Right lobe of liver (tissue), 4 donors: Measurements from ENCODE around the gene PDZD2.

Experiments
- POLR2A ChIP-seq: fragments of 450-650 bp; IDR thresholded peaks from one replicate; pipeline ENCODE4 v1.6.1; 2017; ENCODE audit warnings: antibody characterized with exemption, mild to moderate bottlenecking
- TF ChIP-seq, protein P1 (sequence below), 4 donors: fragments of 200-600 bp in 3 of 4; fragments of 450-650 bp in 1 of 4; IDR thresholded peaks; one replicate each; pipeline versions ENCODE4 v1.5.1 to v1.8.0; 2016 to 2022; ENCODE audit warnings: antibody characterized with exemption in 4 of 4, mild to moderate bottlenecking in 2 of 4
- donor health status: DM: no; HTN: no; CAD: no.
- donor health status: DM: no; HTN: no; CAD: no.
- donor health status: DM: no; HTN: yes; CAD: no.

GRCh38 chr5:32029261-32029660 lies 390.3 kb downstream of the PDZD2 start:
- no peak for TF ChIP-seq POLR2A
- TF ChIP-seq, protein P1, sequence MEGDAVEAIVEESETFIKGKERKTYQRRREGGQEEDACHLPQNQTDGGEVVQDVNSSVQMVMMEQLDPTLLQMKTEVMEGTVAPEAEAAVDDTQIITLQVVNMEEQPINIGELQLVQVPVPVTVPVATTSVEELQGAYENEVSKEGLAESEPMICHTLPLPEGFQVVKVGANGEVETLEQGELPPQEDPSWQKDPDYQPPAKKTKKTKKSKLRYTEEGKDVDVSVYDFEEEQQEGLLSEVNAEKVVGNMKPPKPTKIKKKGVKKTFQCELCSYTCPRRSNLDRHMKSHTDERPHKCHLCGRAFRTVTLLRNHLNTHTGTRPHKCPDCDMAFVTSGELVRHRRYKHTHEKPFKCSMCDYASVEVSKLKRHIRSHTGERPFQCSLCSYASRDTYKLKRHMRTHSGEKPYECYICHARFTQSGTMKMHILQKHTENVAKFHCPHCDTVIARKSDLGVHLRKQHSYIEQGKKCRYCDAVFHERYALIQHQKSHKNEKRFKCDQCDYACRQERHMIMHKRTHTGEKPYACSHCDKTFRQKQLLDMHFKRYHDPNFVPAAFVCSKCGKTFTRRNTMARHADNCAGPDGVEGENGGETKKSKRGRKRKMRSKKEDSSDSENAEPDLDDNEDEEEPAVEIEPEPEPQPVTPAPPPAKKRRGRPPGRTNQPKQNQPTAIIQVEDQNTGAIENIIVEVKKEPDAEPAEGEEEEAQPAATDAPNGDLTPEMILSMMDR (IDR thresholded peaks at IDR 0.05), result no peak
